MM.1S (cell line): ENCODE results near the gene CSRP2.

Experiments used
- EZH2 ChIP-seq: fragments of 300-600 bp; sonication (generic); optimal IDR thresholded peaks from 2 replicates; pipeline ENCODE3; 2017; ENCODE audit warnings: low read depth, mild to moderate bottlenecking, antibody characterized with exemption, low read length, mixed read lengths
- TF ChIP-seq, protein P1 (sequence below): fragments of 300-600 bp; sonication (generic); IDR thresholded peaks from 2 replicates; pipeline ENCODE4 v1.5.1; 2016; ENCODE audit warnings: antibody characterized with exemption, low read length, mixed read lengths

DNA sequence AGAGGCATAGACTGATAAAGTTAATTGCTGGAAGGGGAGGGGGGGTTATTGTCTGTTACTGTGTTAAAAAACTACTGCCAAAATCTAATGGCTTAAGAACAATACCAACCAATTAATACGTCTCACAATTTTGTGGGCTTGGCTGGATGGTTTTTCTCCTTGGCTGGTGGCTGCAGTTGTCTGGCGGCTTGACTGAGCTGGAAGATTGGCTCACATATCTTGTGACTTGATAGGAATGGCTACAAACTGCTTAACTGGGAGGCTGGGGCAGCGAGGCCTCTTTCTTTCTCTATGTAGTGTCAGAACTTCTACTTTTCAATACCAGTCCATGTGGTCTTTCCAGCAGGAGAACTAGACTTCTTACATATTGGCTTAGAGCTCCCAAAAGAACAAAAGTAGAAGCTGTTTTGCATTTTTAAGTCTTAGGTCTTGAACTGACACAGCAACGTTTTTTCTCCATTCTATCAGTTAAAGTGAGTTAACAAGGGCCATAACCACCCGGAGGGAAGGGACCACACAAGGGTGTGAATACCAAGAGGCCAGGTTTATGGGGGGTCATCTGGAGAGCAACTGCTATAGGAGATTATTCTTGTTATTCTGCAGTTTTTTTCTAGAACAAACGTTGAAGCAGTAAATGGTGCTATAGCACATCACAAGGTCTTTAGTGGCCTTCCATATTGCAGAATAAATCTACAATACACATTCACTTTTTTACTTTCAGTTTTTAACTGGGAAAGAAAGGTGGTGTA lies 68.0 kb downstream of the CSRP2 start:
- TF ChIP-seq, protein P1, sequence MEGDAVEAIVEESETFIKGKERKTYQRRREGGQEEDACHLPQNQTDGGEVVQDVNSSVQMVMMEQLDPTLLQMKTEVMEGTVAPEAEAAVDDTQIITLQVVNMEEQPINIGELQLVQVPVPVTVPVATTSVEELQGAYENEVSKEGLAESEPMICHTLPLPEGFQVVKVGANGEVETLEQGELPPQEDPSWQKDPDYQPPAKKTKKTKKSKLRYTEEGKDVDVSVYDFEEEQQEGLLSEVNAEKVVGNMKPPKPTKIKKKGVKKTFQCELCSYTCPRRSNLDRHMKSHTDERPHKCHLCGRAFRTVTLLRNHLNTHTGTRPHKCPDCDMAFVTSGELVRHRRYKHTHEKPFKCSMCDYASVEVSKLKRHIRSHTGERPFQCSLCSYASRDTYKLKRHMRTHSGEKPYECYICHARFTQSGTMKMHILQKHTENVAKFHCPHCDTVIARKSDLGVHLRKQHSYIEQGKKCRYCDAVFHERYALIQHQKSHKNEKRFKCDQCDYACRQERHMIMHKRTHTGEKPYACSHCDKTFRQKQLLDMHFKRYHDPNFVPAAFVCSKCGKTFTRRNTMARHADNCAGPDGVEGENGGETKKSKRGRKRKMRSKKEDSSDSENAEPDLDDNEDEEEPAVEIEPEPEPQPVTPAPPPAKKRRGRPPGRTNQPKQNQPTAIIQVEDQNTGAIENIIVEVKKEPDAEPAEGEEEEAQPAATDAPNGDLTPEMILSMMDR, result no peak
- TF ChIP-seq EZH2, result no peak
